Rectal smooth muscle tissue (tissue), 1 donor: ENCODE data around the gene MED10.

ENCODE experiments used
- H3K27ac ChIP-seq: one replicate; pipeline ENCODE4 v1.7.0; 2013; ENCODE audit warnings: low read depth, low read length, inconsistent platforms
- H3K27me3 ChIP-seq: one replicate; pipeline ENCODE4 v1.7.0; 2013; ENCODE audit warnings: low read length; ENCODE audit not compliant: control insufficient read depth, insufficient read depth
- H3K36me3 ChIP-seq: one replicate; pipeline ENCODE4 v1.7.0; 2013; ENCODE audit warnings: low read length; ENCODE audit not compliant: control insufficient read depth, insufficient read depth
- H3K4me1 ChIP-seq: one replicate; pipeline ENCODE4 v1.7.0; 2013; ENCODE audit warnings: low read length; ENCODE audit not compliant: control insufficient read depth, insufficient read depth
- H3K4me3 ChIP-seq: one replicate; pipeline ENCODE4 v1.7.0; 2013; ENCODE audit warnings: low read length
- H3K9ac ChIP-seq: one replicate; pipeline ENCODE4 v1.7.0; 2013; ENCODE audit warnings: low read length

Gene MED10

DNA sequence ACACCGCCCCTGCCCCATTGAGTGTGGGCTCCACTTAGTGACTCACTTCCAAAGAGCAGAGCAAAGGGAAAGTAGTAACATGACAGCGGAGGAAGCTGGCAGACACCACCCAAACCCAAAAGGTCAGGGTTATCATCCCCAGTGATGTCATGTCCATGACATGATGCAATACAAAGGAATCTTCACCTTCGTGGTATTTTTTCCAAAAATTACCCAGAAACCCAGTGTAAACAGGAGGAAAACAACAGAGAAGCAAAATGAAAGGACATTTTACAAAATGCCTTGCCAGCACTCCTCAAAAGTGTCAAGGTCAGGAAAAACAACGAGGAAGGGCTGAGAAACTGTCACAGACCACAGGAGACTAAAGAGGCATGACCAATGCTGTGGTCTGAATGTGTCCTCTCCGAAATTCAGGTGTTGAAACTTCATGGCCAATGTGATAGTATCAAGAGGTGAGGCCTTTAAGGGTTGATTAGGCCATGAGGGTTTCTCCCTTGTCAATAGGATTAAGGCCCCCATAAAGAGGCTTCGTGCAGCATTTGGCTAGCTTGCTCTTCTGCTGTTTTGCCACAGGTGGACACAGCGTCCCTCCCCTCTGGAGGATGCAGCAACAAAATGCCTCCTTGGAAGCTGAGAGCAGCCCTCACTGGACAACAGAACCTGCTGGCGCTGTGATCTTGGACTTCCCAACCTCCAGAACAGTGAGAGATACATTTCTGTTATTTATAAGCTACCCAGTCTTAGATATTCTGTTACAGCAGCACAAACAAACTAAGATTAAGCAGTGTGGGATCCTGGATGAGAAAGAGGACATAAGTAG, 30.5 kb upstream of the MED10 start:
- Histone ChIP-seq H3K4me1 (no peaks in the 10 kb centered on the region), H3K4me3 (no peak overlapping the region), H3K27ac (no peak overlapping the region), H3K27me3 (no peaks in the 10 kb centered on the region), H3K36me3 (no peaks in the 10 kb centered on the region), H3K9ac (no peak overlapping the region)

DNA sequence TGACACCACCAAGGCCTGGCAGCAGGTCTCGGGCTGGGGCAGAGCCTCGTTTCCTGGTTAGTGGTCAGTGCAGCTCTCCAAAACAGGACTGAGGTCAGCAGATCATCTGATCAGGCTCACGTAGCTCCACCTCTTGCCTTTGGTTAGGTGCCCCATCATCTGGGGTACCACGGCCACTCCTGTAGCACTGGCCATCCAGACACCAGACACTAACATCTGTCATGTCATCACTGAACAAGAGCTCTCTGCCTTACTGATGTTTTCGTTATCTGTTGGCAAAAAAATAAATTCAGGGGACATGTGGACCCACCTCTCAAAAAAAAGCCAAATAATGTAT, 29.9 kb upstream of the MED10 start:
- H3K36me3 ChIP-seq, result no peaks in the 10 kb centered on the region
- no peaks in the 10 kb centered on the region for H3K4me1 ChIP-seq
- no peak overlapping the region for H3K4me3 ChIP-seq
- no peak overlapping the region for H3K27ac ChIP-seq
- no peak overlapping the region for H3K9ac ChIP-seq
- no peaks in the 10 kb centered on the region for H3K27me3 ChIP-seq

DNA sequence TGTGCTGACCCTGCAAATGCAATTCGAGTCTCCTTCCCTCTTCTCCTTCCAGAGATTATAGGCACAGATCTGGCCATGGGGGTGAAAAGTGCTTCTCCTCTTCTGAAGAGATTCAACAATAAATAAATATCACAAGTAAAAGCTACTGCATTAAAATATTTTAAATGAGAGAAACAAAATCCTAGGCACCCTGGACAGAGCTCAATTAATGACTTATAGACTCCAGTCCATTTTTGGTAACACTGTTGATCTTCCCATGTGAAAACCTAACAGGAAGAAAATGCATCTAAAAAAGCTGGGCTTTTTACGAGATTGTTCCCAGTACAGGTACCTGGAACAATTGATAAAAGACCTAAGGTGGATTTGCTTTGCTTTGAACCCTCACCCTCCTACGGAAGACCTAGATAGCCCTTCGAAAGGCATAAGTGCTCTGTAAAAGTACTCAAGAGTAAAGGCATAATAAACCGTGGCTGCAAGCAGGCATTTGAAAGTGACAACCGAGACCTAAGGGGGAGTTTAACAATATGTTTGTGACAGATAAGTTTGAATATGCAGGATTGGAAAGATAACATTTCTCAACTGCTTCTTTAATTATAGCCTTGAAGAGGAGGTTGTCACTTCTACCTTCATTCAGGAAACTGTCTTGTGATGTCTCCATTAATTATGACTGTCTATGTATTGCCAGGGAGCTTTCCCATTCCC, 29.4 kb upstream of the MED10 start:
- Histone ChIP-seq H3K27ac (no peak overlapping the region), H3K36me3 (no peaks in the 10 kb centered on the region), H3K4me1 (no peaks in the 10 kb centered on the region), H3K4me3 (no peak overlapping the region), H3K27me3 (no peaks in the 10 kb centered on the region), H3K9ac (no peak overlapping the region)

DNA sequence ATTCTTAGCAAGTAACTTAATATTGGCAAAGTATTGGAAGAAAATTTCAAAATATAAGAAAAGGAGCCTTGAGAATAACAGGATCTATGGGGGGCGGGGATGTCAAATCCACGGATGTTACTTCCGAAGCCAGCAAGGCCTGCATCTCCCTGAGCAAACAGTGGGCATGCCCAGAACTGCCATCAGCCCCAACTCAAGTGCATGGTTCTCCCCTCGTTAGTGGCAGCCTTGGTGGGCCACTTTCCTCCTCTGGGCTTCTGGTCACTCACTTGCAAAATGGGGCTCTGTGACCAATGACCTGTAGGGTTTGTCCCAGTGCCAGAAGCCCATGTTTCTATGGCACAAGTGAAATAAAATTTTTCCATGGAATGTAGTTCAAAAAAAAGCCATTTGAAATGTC, 27.2 kb upstream of the MED10 start:
- H3K27me3 ChIP-seq, result no peaks in the 10 kb centered on the region
- no peaks in the 10 kb centered on the region for H3K4me1 ChIP-seq
- no peaks in the 10 kb centered on the region for H3K36me3 ChIP-seq
- H3K4me3 ChIP-seq, result no peak overlapping the region
- H3K27ac ChIP-seq, result no peak overlapping the region
- H3K9ac ChIP-seq, result no peak overlapping the region

DNA sequence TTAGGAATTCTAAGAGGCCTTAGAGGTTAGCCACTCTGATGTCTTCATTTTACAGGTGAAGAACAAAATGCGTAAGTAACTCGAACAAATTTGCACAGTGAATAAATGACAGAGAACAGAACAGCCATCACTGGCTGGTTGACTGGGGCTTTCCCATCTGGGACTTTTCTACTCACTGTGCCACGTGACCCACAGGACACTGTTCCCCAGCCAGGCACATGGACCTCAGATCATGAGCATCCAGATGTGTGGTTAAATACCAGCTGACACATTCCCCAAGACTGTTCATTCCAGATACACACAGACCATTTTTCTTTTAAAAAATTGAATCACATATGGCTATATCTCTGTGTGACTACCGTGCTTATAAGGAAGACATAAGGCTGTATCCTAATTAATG, 25.8 kb upstream of the MED10 start:
- H3K36me3 ChIP-seq, result no peaks in the 10 kb centered on the region
- no peaks in the 10 kb centered on the region for H3K4me1 ChIP-seq
- H3K9ac ChIP-seq, result no peak overlapping the region
- no peak overlapping the region for H3K4me3 ChIP-seq
- no peaks in the 10 kb centered on the region for H3K27me3 ChIP-seq
- H3K27ac ChIP-seq, result no peak overlapping the region

DNA sequence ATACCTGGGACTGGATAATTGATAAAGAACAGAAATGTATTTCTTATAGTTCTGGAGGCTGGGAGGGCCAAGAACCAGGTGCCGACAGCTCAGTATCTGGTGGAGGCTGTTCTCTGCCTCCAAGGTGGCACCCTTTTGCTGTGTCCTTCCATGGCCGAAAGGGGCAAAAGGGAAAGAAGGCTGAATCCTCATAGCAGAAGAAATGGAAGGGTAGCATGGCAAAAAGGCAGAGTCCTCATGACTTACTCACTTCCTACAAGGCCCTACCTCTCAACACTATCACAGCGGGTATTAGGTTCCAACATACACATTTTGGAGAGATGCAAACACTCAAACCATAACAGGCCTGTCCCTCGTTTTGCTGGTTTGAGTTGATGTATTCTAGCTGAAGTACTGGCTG, 25.1 kb upstream of the MED10 start:
- Histone ChIP-seq H3K36me3 (no peaks in the 10 kb centered on the region), H3K27ac (no peak overlapping the region), H3K4me3 (no peak overlapping the region), H3K9ac (no peak overlapping the region), H3K4me1 (no peaks in the 10 kb centered on the region), H3K27me3 (no peaks in the 10 kb centered on the region)

DNA sequence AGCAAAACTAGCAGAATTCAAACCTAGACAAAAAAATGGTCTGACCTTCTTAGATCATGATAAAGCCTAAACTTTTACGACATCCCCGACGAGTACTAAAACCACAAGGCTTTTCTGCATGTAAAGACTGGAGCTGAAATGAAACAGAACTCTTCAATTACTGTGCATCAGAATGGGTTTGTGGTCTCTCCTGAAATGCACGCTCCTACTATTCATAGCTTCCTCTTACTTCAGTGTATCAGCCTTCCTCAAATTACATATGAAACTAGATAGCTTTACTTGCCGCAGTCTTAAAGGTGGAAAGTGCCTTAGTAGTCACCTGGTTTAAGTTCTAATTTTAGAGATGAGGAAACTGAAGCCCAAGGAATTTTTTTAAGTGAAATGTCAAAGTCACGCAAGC, 24.6 kb upstream of the MED10 start:
- no peaks in the 10 kb centered on the region for H3K4me1 ChIP-seq
- no peak overlapping the region for H3K27ac ChIP-seq

DNA sequence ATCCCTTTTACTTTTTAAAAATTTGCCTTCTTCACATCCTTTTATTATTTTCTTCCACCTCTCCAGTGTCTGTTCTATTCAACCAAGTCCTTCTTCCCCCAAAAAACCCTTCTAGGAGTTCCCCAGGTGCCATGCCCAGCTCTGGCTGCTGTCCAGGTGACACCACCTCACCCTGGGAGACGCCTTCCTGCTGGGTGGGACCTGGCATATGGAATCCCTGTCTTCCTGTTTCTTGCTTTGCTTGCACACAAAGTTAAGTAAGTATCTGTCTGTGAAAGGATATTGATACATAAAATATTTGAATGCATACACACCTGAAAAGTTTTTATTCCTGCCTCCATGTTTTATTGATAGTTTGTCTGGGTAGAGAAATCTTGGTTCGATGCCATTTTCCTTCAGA, 23.1 kb upstream of the MED10 start:
- H3K9ac ChIP-seq, result no peak overlapping the region
- no peaks in the 10 kb centered on the region for H3K27me3 ChIP-seq
- H3K4me3 ChIP-seq, result no peak overlapping the region
- H3K4me1 ChIP-seq, result no peaks in the 10 kb centered on the region
- no peak overlapping the region for H3K27ac ChIP-seq
- no peaks in the 10 kb centered on the region for H3K36me3 ChIP-seq

More for the DNA sequence above, 24.6 kb upstream of the MED10 start:
- Histone ChIP-seq H3K9ac (no peak overlapping the region), H3K4me3 (no peak overlapping the region), H3K27me3 (no peaks in the 10 kb centered on the region), H3K36me3 (no peaks in the 10 kb centered on the region)

DNA sequence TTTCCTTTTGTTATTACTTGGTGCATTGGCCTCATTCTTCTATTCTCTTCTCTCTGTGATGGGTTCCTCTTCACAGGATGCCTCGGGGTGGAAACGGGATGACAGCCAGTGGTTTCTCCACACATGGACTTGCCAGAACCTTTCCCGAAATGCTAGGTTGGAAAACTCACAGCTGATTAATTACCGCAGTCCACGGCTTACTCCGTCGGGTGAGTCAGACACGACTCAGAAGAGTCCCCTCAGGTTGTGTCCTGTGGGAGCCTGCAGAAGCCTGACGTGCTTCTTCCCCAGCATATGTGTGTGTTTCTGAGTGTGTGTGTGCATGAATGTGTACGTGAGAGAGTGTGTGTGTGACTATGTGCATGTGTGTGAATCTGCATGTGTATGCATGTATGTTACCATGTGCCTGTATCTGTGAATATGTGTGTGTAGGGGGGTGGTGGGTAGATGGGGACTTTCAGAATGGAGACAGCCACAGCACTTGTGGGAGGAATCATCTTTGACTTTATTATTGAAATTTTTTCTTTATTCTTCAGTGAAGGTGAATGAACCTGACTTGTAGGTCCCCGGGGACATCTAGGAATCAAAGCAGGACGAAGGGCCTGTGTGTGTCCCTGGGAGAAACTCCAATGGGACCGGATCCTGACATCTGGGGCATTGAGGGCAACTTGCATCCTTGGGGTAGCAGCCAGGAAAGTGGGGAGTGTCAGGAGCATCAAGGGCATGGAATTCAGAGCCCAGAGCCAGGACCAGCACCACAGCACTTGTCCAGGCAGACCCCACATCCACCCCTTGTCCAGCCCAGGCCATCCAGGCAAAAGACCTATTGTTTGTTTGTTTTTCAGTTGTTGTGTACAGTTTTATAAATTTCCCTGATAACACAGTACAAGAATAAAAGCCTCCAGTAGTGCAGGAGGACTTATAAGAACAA, 21.9 kb upstream of the MED10 start:
- H3K9ac ChIP-seq, result no peak overlapping the region
- H3K27me3 ChIP-seq, result no peaks in the 10 kb centered on the region
- H3K4me1 ChIP-seq, result no peaks in the 10 kb centered on the region
- no peak overlapping the region for H3K27ac ChIP-seq
- no peaks in the 10 kb centered on the region for H3K36me3 ChIP-seq
- no peak overlapping the region for H3K4me3 ChIP-seq

DNA sequence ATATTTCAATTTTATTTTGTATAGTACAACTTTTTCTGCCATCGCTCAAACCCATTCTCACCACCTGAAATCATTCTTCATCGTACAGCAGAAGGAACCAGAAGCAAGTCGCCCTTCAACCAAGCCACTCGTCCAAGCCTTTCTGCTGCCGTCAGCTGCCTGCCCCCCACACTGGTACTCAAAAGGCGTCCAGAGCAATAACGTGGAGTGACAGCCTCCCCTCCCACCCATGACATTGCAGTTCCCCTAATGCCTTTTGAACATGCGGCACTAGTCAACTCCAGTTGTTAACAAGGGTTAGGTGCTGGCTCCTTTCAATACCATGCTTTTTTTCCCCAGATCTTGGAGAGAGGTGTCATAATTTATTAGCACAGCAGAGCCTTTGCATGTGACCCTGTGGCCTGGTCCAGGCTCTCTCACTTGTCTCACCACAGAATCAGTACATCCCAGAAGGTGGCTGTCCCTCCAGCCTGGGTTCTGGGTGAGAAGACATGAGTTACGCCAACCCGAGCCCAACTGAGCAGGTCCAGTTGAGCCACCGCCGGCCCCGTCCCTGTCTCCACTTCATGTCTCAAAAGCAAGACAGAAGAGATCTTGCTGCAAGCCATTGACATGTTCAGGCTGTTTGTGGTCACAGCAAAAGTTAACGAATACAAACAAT, 20.4 kb upstream of the MED10 start:
- Histone ChIP-seq H3K4me3 (no peak overlapping the region), H3K36me3 (no peaks in the 10 kb centered on the region), H3K27me3 (no peaks in the 10 kb centered on the region), H3K9ac (no peak overlapping the region), H3K4me1 (no peaks in the 10 kb centered on the region), H3K27ac (no peak overlapping the region)

DNA sequence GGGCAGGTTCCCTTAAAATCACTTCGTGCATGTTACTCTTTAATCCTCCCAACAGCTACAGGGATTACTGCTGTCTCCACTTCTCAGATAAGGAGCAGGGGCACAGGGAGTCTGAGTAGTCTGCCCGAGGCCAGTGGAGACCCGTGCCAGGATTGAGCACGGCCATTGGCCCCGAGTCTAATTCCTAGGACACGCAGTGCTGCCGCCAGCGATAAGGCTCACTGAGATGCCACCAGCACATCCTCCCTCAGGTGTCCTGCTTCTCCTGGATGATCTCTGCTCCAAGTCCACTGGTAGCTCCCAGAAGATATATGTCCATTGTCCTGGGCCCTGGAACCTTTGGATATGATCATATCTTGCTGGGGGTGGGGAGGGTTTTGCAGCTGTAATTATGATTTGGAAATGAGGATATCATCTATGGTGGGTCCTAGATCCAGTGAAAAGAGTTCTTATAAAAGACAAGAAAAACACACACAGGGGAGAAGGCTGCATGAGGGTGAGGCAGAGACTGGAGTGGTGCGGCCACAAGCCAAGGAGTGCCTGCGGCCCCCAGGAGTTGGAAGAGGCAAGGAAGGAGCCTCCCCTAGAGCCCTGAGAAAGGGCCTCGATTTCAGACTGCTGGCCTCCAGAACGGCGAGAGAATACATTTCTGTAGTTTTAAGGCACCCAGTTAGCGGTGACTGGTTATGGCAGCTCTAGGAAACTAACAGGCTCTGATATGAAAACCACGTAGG, 19.4 kb upstream of the MED10 start:
- no peaks in the 10 kb centered on the region for H3K4me1 ChIP-seq
- H3K27me3 ChIP-seq, result no peaks in the 10 kb centered on the region
- H3K36me3 ChIP-seq, result no peaks in the 10 kb centered on the region
- no peak overlapping the region for H3K9ac ChIP-seq
- no peak overlapping the region for H3K4me3 ChIP-seq
- no peak overlapping the region for H3K27ac ChIP-seq
